IMR-90 (cell line): Measurements from ENCODE around the gene TPP1. TPM values are rescaled to one million over a fixed set of nuclear protein-coding genes. Genes with fewer than 3 reads are reported as not detected.

Source experiments
- ATAC-seq: fragments of 200-7000 bp; cut with Tn5 transposase; 2 replicates; pipeline ENCODE4 v1.9.1; 2020; ENCODE audit warnings: low read depth, mild to moderate bottlenecking, moderate library complexity
- BruUV-seq: library from RNA; stranded (reverse); fragments of 400-500 nt; replicated peaks from 2 replicates; lab custom pipeline; 2021; lab: Mats Ljungman, UMichigan
- CTCF ChIA-PET: fragments of 300-600 bp; formaldehyde crosslinking; extraction: SDS; loops from one replicate; lab custom pipeline; 2021; ENCODE audit warnings: antibody characterized with exemption; lab: Yijun Ruan, JAX
- POLR2A ChIA-PET: fragments of 300-600 bp; sonication (Branson Sonifier 250); formaldehyde crosslinking; loops from one replicate; lab custom pipeline; 2022; ENCODE audit warnings: antibody characterized with exemption; ENCODE audit not compliant: unreplicated experiment; lab: Charles Lee
- DNase-seq: peaks from one replicate; pipeline ENCODE4 v3.0.0; 2013
- H2AFZ ChIP-seq: replicated peaks from 2 replicates; pipeline ENCODE3; 2013; ENCODE audit warnings: low read length, mild to moderate bottlenecking; ENCODE audit not compliant: poor library complexity
- H2AK5ac ChIP-seq: 2 replicates; pipeline ENCODE4 v1.6.1; 2013; ENCODE audit warnings: low read depth, low read length, inconsistent platforms
- H2AK9ac ChIP-seq: replicated peaks from 2 replicates; pipeline ENCODE3; 2013; ENCODE audit warnings: mild to moderate bottlenecking, low read depth, low read length, moderate library complexity; ENCODE audit not compliant: poor library complexity
- H2BK120ac ChIP-seq: 2 replicates; pipeline ENCODE4 v1.6.1; 2013; ENCODE audit warnings: low read depth, low read length, inconsistent platforms
- H2BK15ac ChIP-seq: 3 replicates; pipeline ENCODE4 v1.6.1; 2013; ENCODE audit warnings: low read depth, low read length, inconsistent platforms
- H2BK20ac ChIP-seq: 2 replicates; pipeline ENCODE4 v1.6.1; 2013; ENCODE audit warnings: low read depth, mild to moderate bottlenecking, inconsistent platforms, low read length, moderate library complexity
- H2BK5ac ChIP-seq: 2 replicates; pipeline ENCODE4 v1.6.1; 2013; ENCODE audit warnings: mild to moderate bottlenecking, low read depth, low read length, inconsistent platforms; ENCODE audit not compliant: poor library complexity, severe bottlenecking
- H3K14ac ChIP-seq: replicated peaks from 2 replicates; pipeline ENCODE4 v1.6.1; 2013; ENCODE audit warnings: low read depth, low read length, inconsistent platforms
- H3K18ac ChIP-seq: 2 replicates; pipeline ENCODE4 v1.6.1; 2013; ENCODE audit warnings: low read depth, low read length, control low read depth
- H3K23ac ChIP-seq: 2 replicates; pipeline ENCODE4 v1.6.1; 2013; ENCODE audit warnings: low read depth, low read length, inconsistent platforms
- H3K27ac ChIP-seq: 2 replicates; pipeline ENCODE4 v1.5.1; 2013; ENCODE audit warnings: mild to moderate bottlenecking, control low read depth, low read length; ENCODE audit not compliant: insufficient read depth
- H3K27me3 ChIP-seq: 2 replicates; pipeline ENCODE4 v1.6.1; 2013; ENCODE audit warnings: low read length; ENCODE audit not compliant: control insufficient read depth, insufficient read depth
- H3K36me3 ChIP-seq: 2 replicates; pipeline ENCODE4 v1.6.1; 2013; ENCODE audit warnings: low read length, mixed read lengths; ENCODE audit not compliant: control insufficient read depth, insufficient read depth
- H3K4ac ChIP-seq: 2 replicates; pipeline ENCODE4 v1.6.1; 2013; ENCODE audit warnings: low read depth, low read length, inconsistent platforms
- H3K4me1 ChIP-seq: 2 replicates; pipeline ENCODE4 v1.6.1; 2013; ENCODE audit warnings: low read length, mixed read lengths; ENCODE audit not compliant: control insufficient read depth, insufficient read depth
- H3K4me2 ChIP-seq: 2 replicates; pipeline ENCODE4 v1.6.1; 2013; ENCODE audit warnings: low read depth, mild to moderate bottlenecking, control low read depth, low read length, moderate library complexity
- H3K4me3 ChIP-seq: 2 replicates; pipeline ENCODE4 v1.5.1; 2013; ENCODE audit warnings: low read depth, mild to moderate bottlenecking, control low read depth, low read length, moderate library complexity; ENCODE audit not compliant: insufficient read depth
- H3K56ac ChIP-seq: 2 replicates; pipeline ENCODE4 v1.6.1; 2013; ENCODE audit warnings: low read length, inconsistent platforms; ENCODE audit not compliant: insufficient read depth; ENCODE audit errors: extremely low read depth
- H3K79me1 ChIP-seq, 2 experiments: 2 replicates each; pipeline ENCODE4 v1.6.1; 2013; ENCODE audit warnings: low read length in 2 of 2, inconsistent platforms in 1 of 2, low read depth in 1 of 2
- H3K9ac ChIP-seq: 2 replicates; pipeline ENCODE4 v1.6.1; 2013; ENCODE audit warnings: low read depth, low read length, control low read depth
- H3K9me1 ChIP-seq: 2 replicates; pipeline ENCODE4 v1.6.1; 2013; ENCODE audit warnings: low read length, inconsistent platforms; ENCODE audit not compliant: insufficient read depth
- H3K9me3 ChIP-seq: 2 replicates; pipeline ENCODE4 v1.6.1; 2013; ENCODE audit warnings: low read length; ENCODE audit not compliant: control insufficient read depth, insufficient read depth
- H4K20me1 ChIP-seq: 2 replicates; pipeline ENCODE4 v1.6.1; 2013; ENCODE audit warnings: low read length, inconsistent platforms; ENCODE audit not compliant: insufficient read depth
- H4K5ac ChIP-seq: 2 replicates; pipeline ENCODE4 v1.6.1; 2013; ENCODE audit warnings: mild to moderate bottlenecking, low read depth, low read length, control low read depth
- H4K8ac ChIP-seq, 2 experiments: 2 replicates each; pipeline ENCODE4 v1.6.1; 2013; ENCODE audit warnings: low read depth in 2 of 2, low read length in 2 of 2, control low read depth in 1 of 2, inconsistent platforms in 1 of 2
- H4K91ac ChIP-seq: 2 replicates; pipeline ENCODE4 v1.6.1; 2013; ENCODE audit warnings: low read depth, low read length, inconsistent platforms; ENCODE audit not compliant: insufficient read depth
- BHLHE40 ChIP-seq: fragments of 150-350 bp; IDR thresholded peaks from 2 replicates; pipeline ENCODE4 v1.6.1; 2016; ENCODE audit warnings: mild to moderate bottlenecking, low read depth, low read length
- CEBPB ChIP-seq: IDR thresholded peaks from 2 replicates; pipeline ENCODE4 v1.6.1; 2012; ENCODE audit warnings: low read depth, low read length, improper control_type of control experiment
- MAFK ChIP-seq: IDR thresholded peaks from 2 replicates; pipeline ENCODE4 v1.6.1; 2012; ENCODE audit warnings: low read depth, low read length, improper control_type of control experiment
- MAZ ChIP-seq: IDR thresholded peaks from 2 replicates; pipeline ENCODE4 v1.6.1; 2012; ENCODE audit warnings: low read depth, mild to moderate bottlenecking, low read length, improper control_type of control experiment, moderate library complexity, borderline replicate concordance
- RCOR1 ChIP-seq: IDR thresholded peaks from 2 replicates; pipeline ENCODE4 v1.6.1; 2012; ENCODE audit warnings: mild to moderate bottlenecking, low read length, improper control_type of control experiment; ENCODE audit not compliant: insufficient replicate concordance
- RFX5 ChIP-seq: IDR thresholded peaks from 2 replicates; pipeline ENCODE4 v1.8.0; 2012; ENCODE audit warnings: low read depth, mild to moderate bottlenecking, low read length, moderate library complexity
- SMC3 ChIP-seq: fragments of 150-350 bp; IDR thresholded peaks from 2 replicates; pipeline ENCODE4 v1.6.1; 2016; ENCODE audit warnings: low read depth, mild to moderate bottlenecking, antibody characterized with exemption, low read length, moderate library complexity
- WGBS, 2 experiments: methylation state at CpG; one replicate each; pipeline versions ENCODE4 v1.1.5 to v1.1.7; 2013; ENCODE audit warnings: missing lambda C conversion rate in 2 of 2; ENCODE audit not compliant: insufficient read length in 1 of 2; ENCODE audit errors: extremely low coverage in 2 of 2; 5-methylcytosine and 5-hydroxymethylcytosine counted together
- dilution Hi-C: fragments of 300-500 bp; cut with HindIII; formaldehyde crosslinking; loops from one replicate; pipeline ENCODE4 v1.14.3; 2018; ENCODE audit warnings: low sequenced_read_pairs; ENCODE audit not compliant: unreplicated experiment
- in situ Hi-C: fragments of 300-500 bp; cut with MboI; formaldehyde crosslinking; loops from 3 replicates; pipeline ENCODE4 v1.14.3; 2019; ENCODE audit warnings: low sequenced_read_pairs, inconsistent platforms, mixed read lengths
- intact Hi-C: fragments of 100-400 bp; cut with micrococcal nuclease; formaldehyde crosslinking; loops from 2 replicates; pipeline ENCODE4 v1.10.0; 2022
- polyA plus RNA-seq, 3 experiments: library from polyadenylated mRNA; depleted of rRNA; stranded (reverse); fragments of >200 nt; gene quantifications; 2 replicates each; pipeline ENCODE4 v1.2.3, GENCODE V29; 2012; ENCODE audit warnings: low replicate concordance in 1 of 3
- total RNA-seq: library from RNA; depleted of rRNA; stranded (reverse); fragments of >200 nt; gene quantifications from 2 replicates; pipeline ENCODE4 v1.2.3, GENCODE V29; 2012
- TF ChIP-seq, protein P1 (sequence below): fragments of 150-350 bp; IDR thresholded peaks from 2 replicates; pipeline ENCODE4 v1.6.1; 2017; ENCODE audit warnings: mild to moderate bottlenecking, antibody characterized with exemption, low read length, low read depth
- TF ChIP-seq, protein P2 (sequence below): conservative IDR thresholded peaks from 2 replicates; pipeline ENCODE4 v1.5.1; 2012; ENCODE audit warnings: mild to moderate bottlenecking, low read depth, low read length, improper control_type of control experiment

TPP1 gene
- total and polyA plus RNA-seq, 2 of the 4 experiments (the other 2 are of a cell fraction), result 33.5 to 108 TPM

DNA sequence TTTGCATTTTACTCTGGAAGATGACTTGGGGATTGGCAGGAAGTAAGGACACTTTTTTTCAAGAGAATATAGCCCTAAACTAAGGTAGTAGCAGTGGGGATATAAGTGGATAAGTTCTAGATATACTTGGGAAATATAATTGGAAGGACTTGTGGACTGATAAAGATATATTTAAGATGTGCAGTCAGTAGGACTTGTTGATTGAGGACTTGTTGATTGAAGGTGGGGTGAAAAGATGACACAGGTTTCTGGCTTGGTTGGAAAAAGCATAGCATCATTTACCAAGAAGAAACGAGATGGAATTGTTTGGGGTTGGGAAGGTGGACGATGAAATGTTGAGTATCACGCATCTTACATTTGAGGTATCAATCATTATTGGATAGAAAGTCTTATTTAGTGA is 5.7 kb downstream of the TPP1 start:
- H4K20me1 ChIP-seq, result peaks cover 12% of the 10 kb centered on the region
- DNase-seq, result no peak
- TSS peak; percentile 65 for BruUV-seq
- no peaks in the 10 kb centered on the region for H3K27me3 ChIP-seq
- H3K9me3 ChIP-seq, result no peaks in the 10 kb centered on the region
- H2BK15ac ChIP-seq, result no peak overlapping the region
- peaks cover 24% of the 10 kb centered on the region for H3K4me1 ChIP-seq
- intact Hi-C loops, result no loop called here
- TF ChIP-seq BHLHE40, result no peak
- TF ChIP-seq SMC3, result no peak
- no peak for TF ChIP-seq CEBPB
- TF ChIP-seq MAFK, result no peak
- TF ChIP-seq RCOR1, result no peak
- TF ChIP-seq RFX5, result no peak
- TF ChIP-seq, protein P1, sequence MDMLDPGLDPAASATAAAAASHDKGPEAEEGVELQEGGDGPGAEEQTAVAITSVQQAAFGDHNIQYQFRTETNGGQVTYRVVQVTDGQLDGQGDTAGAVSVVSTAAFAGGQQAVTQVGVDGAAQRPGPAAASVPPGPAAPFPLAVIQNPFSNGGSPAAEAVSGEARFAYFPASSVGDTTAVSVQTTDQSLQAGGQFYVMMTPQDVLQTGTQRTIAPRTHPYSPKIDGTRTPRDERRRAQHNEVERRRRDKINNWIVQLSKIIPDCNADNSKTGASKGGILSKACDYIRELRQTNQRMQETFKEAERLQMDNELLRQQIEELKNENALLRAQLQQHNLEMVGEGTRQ, result no peak
- TF ChIP-seq, protein P2, sequence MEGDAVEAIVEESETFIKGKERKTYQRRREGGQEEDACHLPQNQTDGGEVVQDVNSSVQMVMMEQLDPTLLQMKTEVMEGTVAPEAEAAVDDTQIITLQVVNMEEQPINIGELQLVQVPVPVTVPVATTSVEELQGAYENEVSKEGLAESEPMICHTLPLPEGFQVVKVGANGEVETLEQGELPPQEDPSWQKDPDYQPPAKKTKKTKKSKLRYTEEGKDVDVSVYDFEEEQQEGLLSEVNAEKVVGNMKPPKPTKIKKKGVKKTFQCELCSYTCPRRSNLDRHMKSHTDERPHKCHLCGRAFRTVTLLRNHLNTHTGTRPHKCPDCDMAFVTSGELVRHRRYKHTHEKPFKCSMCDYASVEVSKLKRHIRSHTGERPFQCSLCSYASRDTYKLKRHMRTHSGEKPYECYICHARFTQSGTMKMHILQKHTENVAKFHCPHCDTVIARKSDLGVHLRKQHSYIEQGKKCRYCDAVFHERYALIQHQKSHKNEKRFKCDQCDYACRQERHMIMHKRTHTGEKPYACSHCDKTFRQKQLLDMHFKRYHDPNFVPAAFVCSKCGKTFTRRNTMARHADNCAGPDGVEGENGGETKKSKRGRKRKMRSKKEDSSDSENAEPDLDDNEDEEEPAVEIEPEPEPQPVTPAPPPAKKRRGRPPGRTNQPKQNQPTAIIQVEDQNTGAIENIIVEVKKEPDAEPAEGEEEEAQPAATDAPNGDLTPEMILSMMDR, result no peak
- no peak for TF ChIP-seq MAZ
- no peak overlapping the region for H3K23ac ChIP-seq
- no peak overlapping the region for H2BK120ac ChIP-seq
- no peak overlapping the region for H2AK5ac ChIP-seq
- H3K9me1 ChIP-seq, result peaks cover 34% of the 10 kb centered on the region
- ChIA-PET CTCF (interaction anchor here (0.8 to 1.1 kb wide), 3 partner anchors 10 to 235 kb away, joined by 3 read pairs; partner anchors contain the start of gene ILK), POLR2A (no interaction called here)
- no peak overlapping the region for H2AFZ ChIP-seq
- no peak overlapping the region for H3K4me2 ChIP-seq
- WGBS, 2 experiments, result 100% methylated on average over 2 of the region's 3 CpGs; no CpG with 5 or more reads in 1 of the 2 experiments
- peaks cover 55% of the 10 kb centered on the region for H3K36me3 ChIP-seq
- 0 out of 4 replicates have a peak overlapping the region, but pooled peaks of 1 of the 2 experiments have one; percentile 98 for H4K8ac ChIP-seq
- no peak overlapping the region for H2BK5ac ChIP-seq
- in situ Hi-C loops, result no loop called here
- ATAC-seq, result no peak
- H3K4ac ChIP-seq, result no peak overlapping the region
- no peak overlapping the region for H4K91ac ChIP-seq
- no peak overlapping the region for H3K4me3 ChIP-seq
- H3K27ac ChIP-seq, result no peak overlapping the region
- H2BK20ac ChIP-seq, result no peak overlapping the region
- peaks cover 24 to 82% of the 10 kb centered on the region in 2 experiments for H3K79me1 ChIP-seq
- no peak overlapping the region for H3K14ac ChIP-seq
- H3K56ac ChIP-seq, result no peak overlapping the region
- no peak overlapping the region for H2AK9ac ChIP-seq
- no peak overlapping the region for H3K9ac ChIP-seq
- H3K18ac ChIP-seq, result no peak overlapping the region
- dilution Hi-C loops, result no loop called here
- H4K5ac ChIP-seq, result no peak overlapping the region
